HL-60 (cell line): Measurements from ENCODE around the gene DUSP7.

Experiments used
- GABPA ChIP-seq: IDR thresholded peaks from 2 replicates; pipeline ENCODE4 v1.6.1; 2012; ENCODE audit warnings: low read depth
- POLR2AphosphoS5 ChIP-seq: IDR thresholded peaks from 2 replicates; pipeline ENCODE4 v1.6.1; 2012; ENCODE audit warnings: low read depth
- REST ChIP-seq: IDR thresholded peaks from 2 replicates; pipeline ENCODE4 v1.6.1; 2012; ENCODE audit warnings: low read depth; ENCODE audit not compliant: insufficient replicate concordance
- SPI1 ChIP-seq: IDR thresholded peaks from 2 replicates; pipeline ENCODE4 v1.6.1; 2012; ENCODE audit warnings: low read depth, mild to moderate bottlenecking, borderline replicate concordance
- TF ChIP-seq, protein P1 (sequence below): IDR thresholded peaks from one replicate; pipeline ENCODE4 v1.5.1; 2011; ENCODE audit warnings: low read length, control low read depth, inconsistent platforms; ENCODE audit not compliant: insufficient read depth

DNA sequence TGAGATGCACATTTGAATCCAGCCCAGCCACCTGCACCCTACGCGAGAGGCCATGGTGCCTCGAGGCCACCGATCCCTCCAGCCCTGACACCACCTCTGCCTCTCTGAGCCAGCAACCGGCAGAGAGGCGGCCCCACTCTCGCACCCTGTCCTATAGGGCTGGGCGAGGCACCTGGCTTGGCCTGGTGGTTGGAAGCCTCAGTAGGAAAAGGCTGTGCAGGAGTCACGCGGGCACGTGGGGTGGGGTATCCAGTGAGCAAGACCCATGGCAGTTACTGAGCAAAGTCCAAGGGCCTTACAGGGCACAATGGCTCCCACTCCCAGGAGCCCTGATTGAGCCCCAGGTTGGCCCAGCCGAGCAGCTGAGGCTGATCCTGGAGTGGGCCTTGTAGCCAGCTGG lies 12.4 kb upstream of the DUSP7 start:
- TF ChIP-seq, protein P1, sequence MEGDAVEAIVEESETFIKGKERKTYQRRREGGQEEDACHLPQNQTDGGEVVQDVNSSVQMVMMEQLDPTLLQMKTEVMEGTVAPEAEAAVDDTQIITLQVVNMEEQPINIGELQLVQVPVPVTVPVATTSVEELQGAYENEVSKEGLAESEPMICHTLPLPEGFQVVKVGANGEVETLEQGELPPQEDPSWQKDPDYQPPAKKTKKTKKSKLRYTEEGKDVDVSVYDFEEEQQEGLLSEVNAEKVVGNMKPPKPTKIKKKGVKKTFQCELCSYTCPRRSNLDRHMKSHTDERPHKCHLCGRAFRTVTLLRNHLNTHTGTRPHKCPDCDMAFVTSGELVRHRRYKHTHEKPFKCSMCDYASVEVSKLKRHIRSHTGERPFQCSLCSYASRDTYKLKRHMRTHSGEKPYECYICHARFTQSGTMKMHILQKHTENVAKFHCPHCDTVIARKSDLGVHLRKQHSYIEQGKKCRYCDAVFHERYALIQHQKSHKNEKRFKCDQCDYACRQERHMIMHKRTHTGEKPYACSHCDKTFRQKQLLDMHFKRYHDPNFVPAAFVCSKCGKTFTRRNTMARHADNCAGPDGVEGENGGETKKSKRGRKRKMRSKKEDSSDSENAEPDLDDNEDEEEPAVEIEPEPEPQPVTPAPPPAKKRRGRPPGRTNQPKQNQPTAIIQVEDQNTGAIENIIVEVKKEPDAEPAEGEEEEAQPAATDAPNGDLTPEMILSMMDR = no peak
- TF ChIP-seq POLR2AphosphoS5 (no peak), GABPA (no peak), REST (no peak), SPI1 (no peak)
